Measurements from ENCODE around the gene LTBP1. TPM values are rescaled to one million over a fixed set of nuclear protein-coding genes. Genes with fewer than 3 reads are reported as not detected.

Gene LTBP1
- total RNA-seq, 3 donors from 2014 or later = 14.3 to 38.4 (median 33.6) TPM

DNA sequence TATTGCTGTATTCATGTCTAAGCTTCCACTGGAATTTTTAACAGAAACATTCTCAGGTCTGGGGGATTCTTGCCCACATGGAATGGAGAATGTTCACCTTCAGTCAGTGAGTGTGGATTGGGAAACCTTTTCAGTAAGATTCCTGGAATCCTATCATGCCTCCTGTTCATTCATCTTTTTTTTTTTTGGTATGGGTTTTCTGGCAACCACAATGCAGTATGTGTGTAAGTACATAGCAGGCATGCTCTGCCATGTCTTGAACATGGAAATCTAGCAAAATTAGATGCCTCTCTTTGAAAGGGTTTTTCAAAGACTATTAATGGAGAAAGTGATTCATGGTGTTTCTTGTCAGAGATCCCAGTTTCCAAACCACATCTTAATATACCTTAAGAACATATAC is 176.5 kb downstream of the LTBP1 start:
- ATAC-seq (no peak), DNase-seq (no peak)
- Histone ChIP-seq H3K36me3 (ENCODE audit: low read depth) (no peaks in the 10 kb centered on the region), H3K4me1 (ENCODE audit: low read depth) (no peaks in the 10 kb centered on the region), H3K9me3 (no peaks in the 10 kb centered on the region), H3K4me3 (no peak overlapping the region)
- TF ChIP-seq, protein P1, sequence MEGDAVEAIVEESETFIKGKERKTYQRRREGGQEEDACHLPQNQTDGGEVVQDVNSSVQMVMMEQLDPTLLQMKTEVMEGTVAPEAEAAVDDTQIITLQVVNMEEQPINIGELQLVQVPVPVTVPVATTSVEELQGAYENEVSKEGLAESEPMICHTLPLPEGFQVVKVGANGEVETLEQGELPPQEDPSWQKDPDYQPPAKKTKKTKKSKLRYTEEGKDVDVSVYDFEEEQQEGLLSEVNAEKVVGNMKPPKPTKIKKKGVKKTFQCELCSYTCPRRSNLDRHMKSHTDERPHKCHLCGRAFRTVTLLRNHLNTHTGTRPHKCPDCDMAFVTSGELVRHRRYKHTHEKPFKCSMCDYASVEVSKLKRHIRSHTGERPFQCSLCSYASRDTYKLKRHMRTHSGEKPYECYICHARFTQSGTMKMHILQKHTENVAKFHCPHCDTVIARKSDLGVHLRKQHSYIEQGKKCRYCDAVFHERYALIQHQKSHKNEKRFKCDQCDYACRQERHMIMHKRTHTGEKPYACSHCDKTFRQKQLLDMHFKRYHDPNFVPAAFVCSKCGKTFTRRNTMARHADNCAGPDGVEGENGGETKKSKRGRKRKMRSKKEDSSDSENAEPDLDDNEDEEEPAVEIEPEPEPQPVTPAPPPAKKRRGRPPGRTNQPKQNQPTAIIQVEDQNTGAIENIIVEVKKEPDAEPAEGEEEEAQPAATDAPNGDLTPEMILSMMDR (IDR thresholded peaks at IDR 0.05) = no peak
- intact Hi-C loops (cut with DNase I, micrococcal nuclease) = no loop called here

- Histone ChIP-seq H3K4me3 (no peak overlapping the region), H3K36me3 (ENCODE audit: low read depth) (no peaks in the 10 kb centered on the region), H3K4me1 (ENCODE audit: low read depth) (no peaks in the 10 kb centered on the region), H3K9me3 (no peaks in the 10 kb centered on the region)
- intact Hi-C loops (cut with DNase I, micrococcal nuclease) = no loop called here
- ATAC-seq (no peak), DNase-seq (no peak)
- TF ChIP-seq, protein P1 (IDR thresholded peaks at IDR 0.05) = no peak
Measured at GRCh38 chr2:33126552-33126951, 179.8 kb downstream of the LTBP1 start.

DNA sequence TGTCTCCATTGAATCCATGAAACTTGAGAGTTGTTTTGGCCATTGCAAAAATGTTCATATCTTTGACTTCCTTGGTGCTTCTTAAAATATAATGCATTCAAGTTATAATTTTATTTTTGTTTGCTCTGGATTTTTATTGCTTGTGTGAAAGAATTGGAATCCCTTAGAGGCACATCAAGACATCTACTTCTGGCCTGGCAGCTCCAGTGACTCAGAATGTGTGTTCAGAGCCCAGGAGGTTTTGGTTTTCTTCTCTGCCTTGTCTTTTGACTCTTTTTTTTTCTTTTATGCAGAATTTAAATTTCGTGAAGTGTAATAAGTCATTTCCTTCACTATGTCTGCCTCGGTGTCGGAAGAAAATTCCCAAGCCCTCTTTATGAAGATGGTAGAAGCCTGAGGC is 180.2 kb downstream of the LTBP1 start:
- Histone ChIP-seq H3K36me3 (ENCODE audit: low read depth) (no peaks in the 10 kb centered on the region), H3K4me1 (ENCODE audit: low read depth) (no peaks in the 10 kb centered on the region), H3K9me3 (no peaks in the 10 kb centered on the region), H3K4me3 (no peak overlapping the region)
- intact Hi-C loops (cut with DNase I, micrococcal nuclease) = no loop called here
- TF ChIP-seq, protein P1 (IDR thresholded peaks at IDR 0.05) = no peak
- DNase-seq = no peak
- ATAC-seq = no peak

DNA sequence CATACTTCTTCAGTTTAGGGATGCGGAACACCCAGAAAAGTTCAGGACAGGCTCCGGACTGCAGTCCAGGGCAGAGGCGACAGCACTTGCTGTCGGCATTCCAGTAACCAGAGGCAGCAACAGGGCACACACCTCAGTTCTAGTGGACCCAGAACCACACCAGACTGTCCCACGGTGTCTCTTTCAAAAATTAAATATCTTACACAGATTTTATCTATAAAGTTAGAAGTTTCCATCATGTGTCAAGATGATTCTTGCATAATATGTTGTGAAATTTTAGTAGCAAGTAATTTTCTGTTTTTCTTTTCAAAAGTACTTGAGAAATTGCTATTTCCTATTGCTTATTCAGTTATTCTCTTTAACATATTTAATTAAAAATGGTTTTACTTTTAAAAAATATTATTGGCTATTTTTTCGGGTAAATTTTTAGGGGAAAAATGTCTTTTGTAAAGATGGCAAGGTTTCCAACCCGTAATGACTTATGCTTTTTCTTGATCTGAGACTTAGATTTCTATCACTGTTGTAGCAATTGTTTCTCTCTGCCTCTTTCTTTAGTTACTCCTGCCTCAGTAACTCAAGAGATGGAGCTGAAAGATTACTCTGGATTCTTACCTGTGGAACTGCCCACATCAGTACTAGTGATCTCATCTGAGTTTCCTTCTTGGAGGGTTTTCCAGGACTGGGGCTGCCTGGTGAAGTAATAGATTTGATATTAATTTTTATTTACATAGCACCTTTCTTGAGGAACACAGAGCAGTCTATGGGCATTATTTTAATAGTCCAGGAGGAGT is 182.7 kb downstream of the LTBP1 start:
- no peak overlapping the region for H3K4me3 ChIP-seq
- H3K9me3 ChIP-seq = no peaks in the 10 kb centered on the region
- intact Hi-C loops (cut with DNase I, micrococcal nuclease) = no loop called here
- no peaks in the 10 kb centered on the region for H3K36me3 ChIP-seq (ENCODE audit: low read depth)
- no peak for ATAC-seq
- TF ChIP-seq, protein P1 (IDR thresholded peaks at IDR 0.05) = no peak
- DNase-seq = no peak
- no peaks in the 10 kb centered on the region for H3K4me1 ChIP-seq (ENCODE audit: low read depth)

DNA sequence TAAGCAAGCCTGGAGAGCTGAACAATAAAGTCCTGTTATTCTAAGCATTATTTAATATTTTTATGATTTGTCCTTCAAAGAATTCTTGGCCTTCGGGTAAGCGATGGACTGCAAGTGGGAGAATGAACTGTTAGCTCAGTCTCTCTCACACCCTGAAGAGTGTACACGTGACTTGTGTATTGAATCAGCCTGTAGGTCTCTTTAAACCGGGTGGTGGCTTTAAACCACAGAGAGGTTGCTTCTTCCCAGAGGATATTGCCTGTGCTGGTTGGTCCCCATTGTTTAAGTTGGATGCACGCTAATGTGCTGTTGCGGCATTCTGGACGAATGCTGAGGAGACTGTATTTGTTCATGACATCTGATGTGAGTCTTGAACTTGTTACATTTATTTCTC is 183.3 kb downstream of the LTBP1 start:
- DNase-seq (no peak), ATAC-seq (no peak)
- Histone ChIP-seq H3K4me3 (no peak overlapping the region), H3K36me3 (ENCODE audit: low read depth) (no peaks in the 10 kb centered on the region), H3K4me1 (ENCODE audit: low read depth) (no peaks in the 10 kb centered on the region), H3K9me3 (no peaks in the 10 kb centered on the region)
- intact Hi-C loops (cut with DNase I, micrococcal nuclease) = no loop called here
- TF ChIP-seq, protein P1 (IDR thresholded peaks at IDR 0.05) = no peak

All from mucosa of descending colon (tissue), 3 donors.